Activated naive CD4-positive, alpha-beta T cell treated with anti-CD3 and anti-CD28 coated beads, Interleukin-2, amount 10 ng/mL, durations not matched to agents 5 hours and 36 hours (primary cell): ENCODE measurements around the gene PHF3. TPM values are rescaled to one million over a fixed set of nuclear protein-coding genes. Genes with fewer than 3 reads are reported as not detected.

Source experiments
- total RNA-seq, 2 experiments: library from RNA; stranded (reverse); gene quantifications; one replicate each; pipeline ENCODE4 v1.2.3, GENCODE V29; 2021

The PHF3 gene
- total RNA-seq = 10 to 100 TPM; 47.8 to 50.2 TPM

GRCh38 chr6:63635588-63636517 is at the start of gene PHF3:
Gene PHF3 (plus strand): TSS chr6:63635802. CDS start chr6:63646552, 10,750 bp downstream.

Other genes starting within 250 kb of the PHF3 start
- gene PTP4A1, start 63.3 kb upstream of the PHF3 start, total RNA-seq = 10 to 100 TPM; 56.0 to 58.0 TPM